ENCODE results near the gene DOCK2.
"Not testable (repeated sequence)": the region's sequence is repeated elsewhere in the genome, so short reads cannot be mapped to it uniquely, and the experiment has no call there.

The DOCK2 gene

GRCh38 chr5:170076211-170076610 lies 439.1 kb downstream of the DOCK2 start:
- DNase-seq = no peak

- DNase-seq = no peak
Measured at GRCh38 chr5:170076739-170077138, 439.7 kb downstream of the DOCK2 start.

- no peak for DNase-seq
Measured at GRCh38 chr5:170077526-170077925, 440.5 kb downstream of the DOCK2 start.

GRCh38 chr5:170078458-170078857 lies 441.4 kb downstream of the DOCK2 start:
- no peak for DNase-seq

GRCh38 chr5:170078931-170079330 lies 441.9 kb downstream of the DOCK2 start:
- DNase-seq = no peak

GRCh38 chr5:170080217-170080616 lies 443.1 kb downstream of the DOCK2 start:
- no peak for DNase-seq

GRCh38 chr5:170080786-170081445 lies 443.8 kb downstream of the DOCK2 start:
- DNase-seq = no peak

- no peak for DNase-seq
Measured at GRCh38 chr5:170081616-170082015, 444.5 kb downstream of the DOCK2 start.

GRCh38 chr5:170082701-170083100 lies 445.6 kb downstream of the DOCK2 start:
- no peak for DNase-seq

- no peak for DNase-seq
Measured at GRCh38 chr5:170087168-170087817, 450.2 kb downstream of the DOCK2 start.

- no peak for DNase-seq
Measured at GRCh38 chr5:170092455-170093101, 455.5 kb downstream of the DOCK2 start.

GRCh38 chr5:170094329-170094728 lies 457.3 kb downstream of the DOCK2 start:
- not testable (repeated sequence) for DNase-seq

- no peak for DNase-seq
Measured at GRCh38 chr5:170095646-170096045, 458.6 kb downstream of the DOCK2 start.

- DNase-seq = no peak
Measured at GRCh38 chr5:170097934-170098333, 460.9 kb downstream of the DOCK2 start.

- DNase-seq = peak; percentile 72
Measured at GRCh38 chr5:170100066-170100943, 463.2 kb downstream of the DOCK2 start.

- DNase-seq = no peak
Measured at GRCh38 chr5:170103447-170103846, 466.4 kb downstream of the DOCK2 start.

GRCh38 chr5:170104299-170104698 lies 467.2 kb downstream of the DOCK2 start:
- DNase-seq = no peak

GRCh38 chr5:170104710-170105109 lies 467.6 kb downstream of the DOCK2 start:
- no peak for DNase-seq

- DNase-seq = no peak
Measured at GRCh38 chr5:170105642-170106611, 468.9 kb downstream of the DOCK2 start, which contains the start of gene FOXI1. Gene FOXI1, plus strand, starts transcription at chr5:170105897. Its CDS starts 61 bp downstream, at chr5:170105958.

GRCh38 chr5:170107674-170108073 lies 470.6 kb downstream of the DOCK2 start:
- DNase-seq = no peak

GRCh38 chr5:170108266-170108785 lies 471.3 kb downstream of the DOCK2 start:
- DNase-seq = no peak
